K562 (cell line): ENCODE results near the gene TPK1. TPM values are rescaled to one million over a fixed set of nuclear protein-coding genes. Genes with fewer than 3 reads are reported as not detected.
"Not testable (repeated sequence)": the region's sequence is repeated elsewhere in the genome, so short reads cannot be mapped to it uniquely, and the experiment has no call there.

ENCODE experiments used
- ATAC-seq: fragments of 200-7000 bp; cut with Tn5 transposase; 3 replicates; pipeline ENCODE4 v1.9.1; 2020; ENCODE audit warnings: moderate library complexity
- BruUV-seq: library from RNA; stranded (reverse); fragments of 400-500 nt; replicated peaks from 2 replicates; lab custom pipeline; 2021; lab: Mats Ljungman, UMichigan
- CTCF ChIA-PET: fragments of 300-600 bp; formaldehyde crosslinking; extraction: SDS; loops from one replicate; lab custom pipeline; 2021; ENCODE audit warnings: low intra/inter-chr PET ratio; lab: Yijun Ruan, JAX
- POLR2A ChIA-PET: fragments of 300-600, 350-650 bp; sonication (Branson Sonifier 250); formaldehyde crosslinking; extraction: SDS; loops from one replicate; lab custom pipeline; 2021; ENCODE audit warnings: antibody characterized with exemption, inconsistent platforms; lab: Yijun Ruan, JAX
- DNase-seq, 4 experiments: peaks; one replicate each; pipeline versions ENCODE4 v3.0.0 to v3.0.0-alpha.2; 2011 to 2018; ENCODE audit warnings: low spot score in 3 of 4, mixed read lengths in 3 of 4; ENCODE audit errors: extremely low read depth in 1 of 4
- FAIRE-seq: peaks from 2 replicates; lab custom pipeline; 2011; peaks lifted over from hg19 to GRCh38; lab: Jason Lieb, UNC
- H2AFZ ChIP-seq: 2 replicates; pipeline ENCODE4 v1.6.0; 2011; ENCODE audit warnings: low read depth, low read length, control low read depth, inconsistent platforms
- H3K27ac ChIP-seq: fragments of 200-600 bp; 3 replicates; pipeline ENCODE4 v1.8.0; 2011; ENCODE audit warnings: low read depth, mild to moderate bottlenecking, control low read depth, inconsistent platforms, low read length, moderate library complexity, mixed read lengths; ENCODE audit errors: extremely low read depth
- H3K27me3 ChIP-seq, 2 experiments: fragments of 300-600 bp in 1 of 2; 2 replicates in 1 of 2; 3 replicates in 1 of 2; pipeline versions ENCODE4 v1.6.0 to v1.8.0; 2011; ENCODE audit warnings: inconsistent platforms in 2 of 2, low read length in 2 of 2, mild to moderate bottlenecking in 1 of 2, mixed read lengths in 1 of 2, moderate library complexity in 1 of 2; ENCODE audit not compliant: control insufficient read depth in 2 of 2, insufficient read depth in 2 of 2
- H3K36me3 ChIP-seq: fragments of 300-600 bp; 3 replicates; pipeline ENCODE4 v1.8.0; 2011; ENCODE audit warnings: mild to moderate bottlenecking, low read length, inconsistent platforms; ENCODE audit not compliant: control insufficient read depth, insufficient read depth
- H3K4me1 ChIP-seq, 2 experiments: fragments of 200-600 bp in 1 of 2; replicated peaks in 1 of 2; 2 replicates in 1 of 2; 3 replicates in 1 of 2; pipeline versions ENCODE4 v1.5.1 to v1.8.0; 2011; ENCODE audit warnings: inconsistent platforms in 2 of 2, low read length in 2 of 2, mild to moderate bottlenecking in 1 of 2, mixed read lengths in 1 of 2, moderate library complexity in 1 of 2; ENCODE audit not compliant: control insufficient read depth in 2 of 2, insufficient read depth in 2 of 2
- H3K4me2 ChIP-seq: 2 replicates; pipeline ENCODE4 v1.6.1; 2011; ENCODE audit warnings: low read length, control low read depth, inconsistent platforms, mixed read lengths; ENCODE audit not compliant: insufficient read depth
- H3K4me3 ChIP-seq: fragments of 200-600 bp; sonication (generic), shearing (Covaris generic); 2 replicates; pipeline ENCODE4 v1.5.1; 2016; ENCODE audit warnings: control low read depth, inconsistent platforms
- H3K79me2 ChIP-seq: fragments of 200-600 bp; 3 replicates; pipeline ENCODE4 v1.8.0; 2011; ENCODE audit warnings: low read length, inconsistent platforms; ENCODE audit not compliant: control insufficient read depth, insufficient read depth
- H3K9ac ChIP-seq, 2 experiments: 2 replicates each; pipeline versions ENCODE4 v1.6.0 to v1.6.1; 2011; ENCODE audit warnings: low read depth in 2 of 2, low read length in 2 of 2, control low read depth in 1 of 2, inconsistent platforms in 1 of 2, mild to moderate bottlenecking in 1 of 2, mixed read lengths in 1 of 2; ENCODE audit not compliant: insufficient read depth in 1 of 2
- H3K9me1 ChIP-seq: one replicate; pipeline ENCODE4 v1.6.0; 2011; ENCODE audit warnings: inconsistent platforms, mild to moderate bottlenecking, low read length, moderate library complexity; ENCODE audit not compliant: control insufficient read depth, insufficient read depth
- H3K9me3 ChIP-seq: replicated peaks from 2 replicates; pipeline ENCODE4 v1.5.1; 2011; ENCODE audit warnings: low read depth, low read length, inconsistent platforms; ENCODE audit not compliant: control insufficient read depth, insufficient read depth
- H4K20me1 ChIP-seq: replicated peaks from 2 replicates; pipeline ENCODE4 v1.6.1; 2011; ENCODE audit warnings: low read length, inconsistent platforms, mixed read lengths; ENCODE audit not compliant: control insufficient read depth, insufficient read depth
- BRD9 ChIP-seq: fragments of 450-650 bp; IDR thresholded peaks from 2 replicates; pipeline ENCODE4 v1.6.1; 2018; ENCODE audit warnings: low read depth; ENCODE audit not compliant: partially characterized antibody
- CHD2 ChIP-seq: IDR thresholded peaks from 2 replicates; pipeline ENCODE4 v1.6.1; 2011; ENCODE audit warnings: low read depth, low read length
- CLOCK ChIP-seq: fragments of 250-450 bp; sonication (Bioruptor Pico); IDR thresholded peaks from 2 replicates; pipeline ENCODE4 v1.4.0; 2020; ENCODE audit warnings: mild to moderate bottlenecking, moderate library complexity, borderline replicate concordance
- HINFP ChIP-seq: fragments of 450-650 bp; conservative IDR thresholded peaks from 2 replicates; pipeline ENCODE4 v1.6.1; 2016; ENCODE audit warnings: missing genetic modification characterization, low read depth, mild to moderate bottlenecking, control low read depth, missing compliant biosample characterization
- HNRNPLL ChIP-seq: fragments of 200-400 bp; formaldehyde crosslinking; IDR thresholded peaks from 2 replicates; pipeline ENCODE4 v1.6.1; 2017; ENCODE audit warnings: low read length, low read depth, mild to moderate bottlenecking; ENCODE audit not compliant: poor library complexity, severe bottlenecking
- NR1H2 ChIP-seq: sonication (generic); formaldehyde crosslinking; IDR thresholded peaks from 2 replicates; pipeline ENCODE4 v1.4.0; 2020; ENCODE audit warnings: mild to moderate bottlenecking, missing genetic modification reagents
- RB1 ChIP-seq: fragments of 450-650 bp; IDR thresholded peaks from 2 replicates; pipeline ENCODE4 v1.6.1; 2017; ENCODE audit warnings: low read depth, mild to moderate bottlenecking
- SIN3B ChIP-seq: fragments of 450-650 bp; IDR thresholded peaks from 2 replicates; pipeline ENCODE4 v1.6.1; 2017; ENCODE audit warnings: low read depth, mild to moderate bottlenecking, moderate library complexity
- STAG1 ChIP-seq: sonication (generic); formaldehyde crosslinking; IDR thresholded peaks from 2 replicates; pipeline ENCODE4 v1.5.0; 2020; ENCODE audit warnings: missing genetic modification reagents, borderline replicate concordance
- ZNF668 ChIP-seq: fragments of 250-450 bp; sonication (Bioruptor Pico); IDR thresholded peaks from 2 replicates; pipeline ENCODE4 v1.8.0; 2022; ENCODE audit warnings: mild to moderate bottlenecking, inconsistent platforms
- WGBS: fragments of 100-300 bp; shearing (Covaris generic); methylation state at CpG from one replicate; pipeline ENCODE4 v1.1.6; 2016; ENCODE audit warnings: low coverage, mixed read lengths; ENCODE audit not compliant: insufficient coverage; ENCODE audit errors: missing lambda C conversion rate; 5-methylcytosine and 5-hydroxymethylcytosine counted together
- in situ Hi-C: fragments of 300-500 bp; cut with MboI; formaldehyde crosslinking; loops from 4 replicates; pipeline ENCODE4 v1.15.0; 2018; ENCODE audit warnings: inconsistent platforms, mixed read lengths
- intact Hi-C: fragments of 100-400 bp; cut with micrococcal nuclease; formaldehyde crosslinking; loops from 2 replicates; pipeline ENCODE4 v1.14.2; 2022
- polyA plus RNA-seq, 8 experiments: library from polyadenylated mRNA; depleted of rRNA in 4 of 8; stranded (reverse) in 5 of 8; unstranded in 3 of 8; fragments of >200 nt; fragmentation: Nextera tagmentation in 2 of 8; fragmentation: Illumina TruSeq in 1 of 8; extraction: Ambion mirVana in 2 of 8; extraction: Trizol in 1 of 8; gene quantifications; 2 replicates each; pipeline versions ENCODE4 v1.2.1 to v1.2.3, GENCODE V29; 2011 to 2014; ENCODE audit warnings: inconsistent platforms in 1 of 8, missing spikeins in 1 of 8
- total RNA-seq, 7 experiments: library from RNA; depleted of rRNA in 6 of 7; stranded (reverse); fragments of >200 nt in 6 of 7; fragmentation: Illumina TruSeq in 2 of 7; extraction: Trizol in 2 of 7; gene quantifications; 2 replicates each; pipeline versions ENCODE4 v1.2.1 to v1.2.3, GENCODE V29; 2011 to 2021; ENCODE audit warnings: low replicate concordance in 1 of 7

TPK1 gene
- total and polyA plus RNA-seq, 9 of the 15 experiments (the other 6 are each of a cell fraction or from before 2014, with no cell fraction given) = 5.1 to 16.2 (median 9.2) TPM

GRCh38 chr7:144800678-144801436 is 35.0 kb downstream of the TPK1 start:
- H3K27me3 ChIP-seq, H3K36me3 ChIP-seq, in situ Hi-C loops, H3K4me3 ChIP-seq, H2AFZ ChIP-seq, H3K9me1 ChIP-seq, H3K79me2 ChIP-seq, H3K4me1 ChIP-seq, POLR2A ChIA-PET, ATAC-seq, CTCF ChIA-PET, H4K20me1 ChIP-seq, H3K9ac ChIP-seq, BruUV-seq, H3K9me3 ChIP-seq, DNase-seq, H3K27ac ChIP-seq, FAIRE-seq, intact Hi-C loops, H3K4me2 ChIP-seq: not testable (repeated sequence)
- WGBS = 0% methylated on average over 4 of the region's 4 CpGs

- H3K27ac ChIP-seq = no peak overlapping the region
- H2AFZ ChIP-seq = no peak overlapping the region
- no peak for ATAC-seq
- ChIA-PET CTCF (no interaction called here), POLR2A (no interaction called here)
- H3K9ac ChIP-seq = no peak overlapping the region
- BruUV-seq = no TSS peak
- H3K9me1 ChIP-seq = no peaks in the 10 kb centered on the region
- no peak overlapping the region for H3K4me2 ChIP-seq
- DNase-seq = no peak
- H4K20me1 ChIP-seq = no peaks in the 10 kb centered on the region
- no peaks in the 10 kb centered on the region for H3K36me3 ChIP-seq
- in situ Hi-C loops = no loop called here
- no peak for FAIRE-seq
- no peaks in the 10 kb centered on the region for H3K27me3 ChIP-seq
- no peaks in the 10 kb centered on the region for H3K79me2 ChIP-seq
- H3K4me1 ChIP-seq = no peaks in the 10 kb centered on the region
- no peak overlapping the region for H3K4me3 ChIP-seq
- intact Hi-C loops = no loop called here
- H3K9me3 ChIP-seq = no peaks in the 10 kb centered on the region
- WGBS = 2% methylated on average over 5 of the region's 5 CpGs
- TF ChIP-seq ZNF668 = no peak
- TF ChIP-seq CHD2 = no peak
- TF ChIP-seq CLOCK (CRISPR knock-in tag) = no peak
- no peak for TF ChIP-seq NR1H2
- no peak for TF ChIP-seq BRD9
- no peak for TF ChIP-seq STAG1 (CRISPR knock-in tag)
- no peak for TF ChIP-seq SIN3B
- no peak for TF ChIP-seq RB1
- TF ChIP-seq HINFP = no peak
- no peak for TF ChIP-seq HNRNPLL
Observed at GRCh38 chr7:144796919-144797318, 38.9 kb downstream of the TPK1 start.
